ENCODE measurements around the gene EFCAB7.
A peak's percentile ranks its signal among the peaks of the same experiment; 100 is the strongest.

EFCAB7 gene, protein sequence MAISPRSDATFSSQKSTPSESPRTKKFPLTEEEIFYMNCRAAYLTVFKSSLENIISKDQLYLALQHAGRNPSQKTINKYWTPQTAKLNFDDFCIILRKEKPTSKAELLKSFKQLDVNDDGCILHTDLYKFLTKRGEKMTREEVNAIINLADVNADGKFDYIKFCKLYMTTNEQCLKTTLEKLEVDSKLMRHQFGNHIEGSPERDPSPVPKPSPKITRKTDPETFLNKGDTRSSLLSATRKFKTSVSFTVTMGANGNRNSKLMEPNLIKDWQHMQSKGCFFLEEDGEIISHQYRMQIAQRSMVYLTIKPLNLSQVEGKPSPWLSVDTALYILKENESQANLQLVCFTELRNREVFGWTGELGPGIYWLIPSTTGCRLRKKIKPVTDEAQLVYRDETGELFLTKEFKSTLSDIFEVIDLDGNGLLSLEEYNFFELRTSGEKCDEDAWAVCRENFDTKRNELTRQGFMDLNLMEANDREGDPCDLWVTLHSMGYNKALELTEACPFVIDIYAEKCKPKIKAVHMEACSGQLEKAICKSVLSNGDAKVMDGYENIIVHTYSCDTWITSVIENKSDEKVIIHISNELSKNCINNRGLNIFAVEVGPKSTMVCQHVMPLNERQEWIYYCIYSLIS

DNA sequence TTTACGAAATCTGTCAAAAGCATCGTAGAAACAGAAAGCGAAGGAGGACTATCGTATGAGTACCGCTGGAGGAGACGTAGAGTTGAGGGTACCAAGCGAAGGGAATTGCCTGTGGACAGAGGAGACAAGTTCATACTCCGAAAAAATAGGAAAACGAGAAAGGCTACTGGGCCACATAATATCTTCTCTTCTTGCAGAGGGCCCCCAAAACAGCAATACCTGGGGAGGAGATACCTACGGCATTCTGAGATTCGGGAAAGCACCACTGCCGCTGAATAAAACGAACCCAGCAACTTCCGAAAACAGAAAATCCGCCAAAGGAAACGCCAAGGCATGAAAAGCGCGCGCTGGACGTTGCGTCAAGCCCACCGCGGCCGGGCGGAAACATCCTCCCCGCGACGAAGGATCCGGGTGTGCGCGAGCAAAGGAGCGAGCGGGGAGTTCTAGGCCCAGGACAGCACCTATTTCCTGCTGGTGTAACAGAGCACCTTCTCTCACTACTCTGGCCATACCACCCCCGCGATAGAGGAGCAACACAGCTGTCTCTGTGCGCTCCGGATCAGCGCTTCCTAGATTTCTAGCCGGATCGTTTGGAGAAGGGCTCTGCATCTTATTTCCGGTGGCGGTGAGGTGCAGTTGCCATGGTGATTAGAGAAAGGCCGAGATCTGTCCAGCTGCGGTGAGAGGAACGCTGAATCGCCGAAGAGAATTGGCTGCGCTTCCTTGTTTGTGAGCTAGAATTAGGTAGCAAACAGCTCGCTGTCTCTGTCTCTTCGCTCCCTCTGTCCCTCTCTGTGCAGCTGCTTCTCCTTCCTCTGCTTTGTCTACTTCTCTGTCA lies at the start of gene EFCAB7, which contains the start of gene ITGB3BP:
Gene EFCAB7 (plus strand): TSS at position 635 of the 838 bp plus-strand sequence. CDS start 2,048 bp downstream, outside the sequence.
Gene ITGB3BP (minus strand): TSS at position 335 of the 838 bp plus-strand sequence. CDS start 92 bp downstream, at position 243.
- peak; percentile 91 to 92 for DNase-seq

DNA sequence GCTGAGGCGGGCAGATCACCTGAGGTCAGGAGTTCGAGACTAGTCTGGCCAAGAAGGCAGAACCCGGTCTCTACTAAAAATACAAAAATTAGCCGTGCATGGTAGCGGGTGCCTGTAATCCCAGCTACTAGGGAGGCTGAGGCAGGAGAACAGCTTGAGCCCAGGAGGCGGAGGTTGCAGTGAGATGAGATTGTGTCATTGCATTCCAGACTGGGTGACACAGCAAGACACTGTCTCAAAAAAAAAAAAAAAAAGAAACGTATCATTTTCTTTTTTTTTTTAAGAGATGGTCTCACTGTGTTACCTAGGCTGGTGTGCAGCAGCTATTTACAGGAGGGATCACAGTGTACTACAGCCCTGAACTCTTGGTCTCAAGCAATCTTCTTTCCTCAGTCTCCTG lies 47.6 kb upstream of the EFCAB7 start:
- no peak for DNase-seq

DNA sequence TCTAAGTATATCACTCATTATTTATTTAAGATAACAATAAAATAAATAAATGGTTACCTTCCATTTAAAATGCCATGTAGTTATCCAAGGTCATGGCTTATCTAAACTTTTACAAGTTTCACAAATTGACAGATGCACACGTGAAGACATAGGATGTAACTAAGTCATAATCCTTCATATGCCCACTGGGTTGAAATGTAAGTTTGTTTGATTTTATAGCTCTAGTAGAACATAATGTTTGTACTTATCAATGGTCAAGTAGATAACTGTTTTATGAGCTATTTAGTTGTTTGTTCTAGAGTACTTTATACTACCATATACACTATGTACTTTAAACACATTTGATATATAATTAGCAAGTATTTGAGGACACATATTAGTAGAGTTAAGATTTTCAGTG lies 43.3 kb upstream of the EFCAB7 start:
- no peak for DNase-seq

DNA sequence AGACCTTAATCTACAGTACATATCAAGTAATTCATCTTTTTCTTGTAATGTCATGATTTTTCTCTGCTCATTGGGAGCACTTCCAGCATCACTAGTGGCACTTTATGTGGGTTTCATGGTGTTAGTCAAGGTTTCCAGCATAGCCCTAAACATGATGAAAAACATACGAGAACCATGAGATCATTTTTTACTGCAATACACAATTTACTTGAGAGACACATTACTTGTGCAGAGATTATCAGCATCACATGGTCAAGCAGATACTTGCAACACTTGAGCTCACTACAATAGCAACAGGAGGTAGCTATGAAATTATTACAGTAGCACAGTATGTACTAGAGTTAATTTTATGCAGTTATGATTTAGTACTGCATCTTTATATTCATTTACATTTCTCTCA lies 36.7 kb upstream of the EFCAB7 start:
- DNase-seq, result no peak

DNA sequence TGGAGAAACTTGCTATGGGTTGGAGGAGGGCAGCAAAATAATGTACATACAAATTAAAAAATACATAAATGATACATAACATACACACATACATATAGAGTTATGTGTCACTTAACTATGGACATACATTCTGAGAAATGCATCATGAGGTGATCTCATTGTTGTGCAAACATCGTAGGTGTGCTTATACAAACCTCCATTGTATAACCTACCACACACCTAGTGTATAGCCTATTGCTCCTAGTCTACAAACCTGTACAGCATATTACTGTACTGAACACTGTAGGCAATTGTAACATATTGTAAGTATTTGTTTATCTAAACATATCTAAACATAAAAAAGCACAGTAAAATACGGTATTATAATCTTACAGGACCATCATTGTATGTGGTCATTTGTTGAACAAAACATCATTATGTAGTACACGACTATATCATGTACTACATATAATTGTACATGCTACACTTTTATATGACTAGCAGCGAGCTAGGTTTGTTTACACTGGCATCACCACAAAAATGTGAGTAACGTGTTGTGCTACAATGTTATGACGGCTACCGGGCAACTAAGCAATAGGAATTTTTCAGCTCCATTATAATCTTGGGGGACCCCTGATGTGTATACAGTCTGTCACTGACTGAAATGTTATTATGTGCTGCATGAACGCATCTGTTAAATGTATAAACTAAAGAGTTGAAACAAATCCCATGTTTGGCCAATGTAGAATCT lies 35.8 kb upstream of the EFCAB7 start:
- DNase-seq, result no peak

DNA sequence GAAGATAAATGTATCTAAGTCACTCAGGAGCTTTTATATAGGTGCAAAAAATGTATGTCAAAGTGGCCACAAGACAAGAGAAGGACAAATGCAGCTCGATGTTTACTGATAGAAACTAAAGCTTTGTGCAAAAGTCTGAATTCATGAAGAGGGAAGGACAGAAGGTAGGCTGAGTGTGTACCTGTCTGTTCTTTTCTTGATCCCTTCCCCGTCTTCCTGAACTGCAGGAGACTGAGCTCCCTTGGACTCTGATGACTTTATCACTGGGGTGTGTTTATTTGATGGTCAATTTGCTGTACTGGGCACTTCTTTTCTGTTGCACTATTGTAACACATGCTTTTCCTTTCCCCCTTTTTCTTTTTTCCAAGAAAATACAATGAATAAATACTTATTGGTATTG lies 25.7 kb upstream of the EFCAB7 start:
- no peak for DNase-seq

DNA sequence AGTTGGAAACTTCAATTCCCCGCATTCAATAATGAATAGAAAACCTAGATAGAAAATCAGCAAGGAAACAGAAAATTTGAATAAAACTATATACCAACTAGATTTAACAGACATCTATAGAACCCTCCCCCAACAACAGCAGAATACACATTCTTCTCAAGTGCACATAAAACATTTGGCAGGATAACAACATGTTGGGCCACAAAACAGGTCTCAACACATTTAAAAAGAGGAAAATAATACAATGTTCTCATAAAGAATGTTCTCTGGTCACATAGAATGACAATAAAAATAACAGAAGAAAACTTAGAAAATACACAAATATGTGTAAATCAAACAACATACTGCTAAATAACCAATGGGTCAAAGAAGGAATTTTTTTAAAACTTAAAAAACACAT lies 25.2 kb upstream of the EFCAB7 start:
- no peak for DNase-seq

DNA sequence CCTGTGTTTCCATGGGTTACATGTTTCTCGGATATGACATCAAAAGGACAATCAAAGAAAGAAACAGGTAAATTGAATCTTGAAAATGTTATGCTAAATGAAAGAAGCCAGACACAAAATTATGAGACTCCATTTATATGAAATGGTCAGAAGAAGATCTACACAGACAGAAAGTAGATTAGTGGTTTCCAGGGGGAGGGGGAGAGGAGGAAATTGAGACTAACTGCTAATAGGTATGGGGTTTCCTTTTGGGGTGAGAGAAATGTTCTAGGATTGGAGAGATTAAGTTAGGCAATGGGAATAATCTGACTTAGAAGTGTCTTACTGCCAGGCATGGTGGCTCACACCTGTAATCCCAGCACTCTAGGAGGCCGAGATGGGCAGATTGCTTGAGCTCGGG lies 22.1 kb upstream of the EFCAB7 start:
- DNase-seq, result no peak

DNA sequence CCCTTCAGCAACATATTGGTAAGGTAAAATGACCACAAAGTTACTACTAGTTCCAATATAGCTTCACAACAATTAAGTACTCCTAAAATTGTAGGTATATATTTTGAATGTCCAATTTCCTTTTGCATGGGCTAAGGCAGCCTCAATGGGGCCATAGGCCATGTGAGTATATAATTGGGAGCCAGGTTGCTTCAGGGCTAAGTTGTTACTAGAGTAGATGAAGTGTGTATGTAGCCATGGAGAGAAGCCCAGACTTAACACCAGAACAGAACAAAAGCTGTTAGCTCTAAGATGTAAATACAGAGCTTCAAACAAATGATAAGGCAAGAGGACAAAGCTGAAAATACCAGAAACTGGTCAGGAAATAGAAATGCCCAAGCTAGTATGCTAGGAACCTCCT lies 16.5 kb upstream of the EFCAB7 start:
- no peak for DNase-seq

DNA sequence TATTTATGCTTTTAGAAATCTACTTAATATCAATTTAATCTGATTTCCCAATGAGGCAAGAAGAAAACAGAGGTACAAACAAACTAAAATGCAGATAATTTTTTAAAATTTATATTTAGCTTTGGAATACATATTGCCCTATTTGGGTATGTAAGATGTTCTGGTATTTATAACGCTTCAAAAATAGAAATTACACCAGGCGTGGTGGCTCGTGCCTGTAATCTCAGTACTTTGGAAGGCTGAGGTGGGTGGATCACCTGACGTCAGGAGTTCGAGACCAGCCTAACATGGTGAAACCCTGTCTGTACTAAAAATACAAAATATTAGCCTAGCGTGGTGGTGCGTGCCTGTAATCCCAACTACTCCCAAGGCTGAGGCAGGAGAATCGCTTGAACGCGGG lies 13.6 kb upstream of the EFCAB7 start:
- no peak for DNase-seq

DNA sequence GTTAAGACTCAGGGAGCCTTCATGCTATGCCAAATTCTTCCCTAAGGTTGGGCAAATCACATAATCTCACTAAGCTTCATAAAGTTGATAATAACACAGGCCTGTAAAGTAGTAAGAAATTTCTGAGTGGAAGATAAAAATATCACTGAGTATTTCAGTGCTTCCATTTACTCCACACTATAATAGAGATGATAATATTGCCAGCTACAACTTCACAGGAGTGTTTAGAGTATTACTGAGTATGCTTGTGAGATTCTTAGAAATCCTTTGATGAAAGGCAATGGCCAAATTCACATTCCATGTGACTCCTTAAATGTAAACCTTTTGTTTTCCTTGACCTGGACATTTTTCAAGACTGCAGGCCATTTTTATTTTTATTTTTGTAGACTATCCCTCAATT lies 10.7 kb upstream of the EFCAB7 start:
- DNase-seq, result no peak

DNA sequence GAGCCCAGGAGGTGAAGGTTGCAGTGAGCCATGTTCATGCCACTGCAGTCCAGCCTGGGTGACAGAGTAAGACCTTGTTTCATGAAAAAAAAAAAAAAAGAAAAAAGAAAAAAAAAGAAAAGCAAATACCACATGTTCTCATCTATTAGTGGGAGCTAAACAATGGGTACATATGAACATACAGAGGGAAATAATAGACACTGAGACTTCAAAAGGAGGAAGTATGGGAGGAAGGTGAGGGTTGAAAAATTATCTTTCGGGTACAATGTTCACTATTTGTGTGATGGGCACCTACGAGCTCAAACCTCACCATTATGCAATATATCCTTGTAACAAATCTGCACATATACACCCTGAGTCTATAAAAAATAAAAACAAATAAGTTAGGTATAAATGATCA lies 6.7 kb upstream of the EFCAB7 start:
- no peak for DNase-seq

DNA sequence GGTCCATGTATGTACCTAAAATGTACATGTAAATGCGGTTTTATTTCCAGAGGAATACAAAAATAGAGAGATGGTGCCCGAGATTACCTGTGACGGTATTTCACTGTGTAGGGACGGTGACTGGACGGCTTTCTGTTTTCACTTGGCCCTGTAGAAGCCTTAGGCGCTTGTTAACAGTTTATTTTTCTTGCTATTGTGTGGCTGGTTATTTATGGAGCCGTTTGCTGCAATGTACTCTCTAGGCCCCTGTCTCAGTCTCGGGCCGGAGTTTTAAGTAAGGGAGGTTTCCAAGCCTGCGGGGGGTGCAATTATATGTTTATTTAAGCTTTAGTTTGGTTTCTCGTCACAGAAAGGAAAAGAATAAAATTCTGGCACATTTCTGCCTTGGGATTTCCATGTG lies 413 bp downstream of the EFCAB7 start:
- no peak for DNase-seq

DNA sequence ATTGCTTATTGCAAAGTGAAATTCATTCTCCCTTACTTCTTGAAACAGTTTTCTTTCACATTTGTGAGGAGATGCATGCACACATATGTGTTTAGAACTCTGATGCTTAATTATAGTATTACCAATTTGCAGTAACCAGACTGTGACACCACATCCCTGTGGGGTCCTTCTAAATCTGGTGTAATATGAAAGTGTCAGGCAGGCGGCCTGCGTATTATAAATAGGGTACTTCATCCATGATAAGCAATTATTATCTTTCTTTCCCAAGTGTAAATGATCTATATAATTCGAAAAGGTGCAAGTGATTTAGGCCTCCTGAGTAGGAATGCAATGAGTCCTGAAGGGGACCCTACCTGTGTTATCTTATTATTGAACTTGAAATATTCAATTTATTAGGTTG lies 876 bp downstream of the EFCAB7 start:
- DNase-seq, result no peak

DNA sequence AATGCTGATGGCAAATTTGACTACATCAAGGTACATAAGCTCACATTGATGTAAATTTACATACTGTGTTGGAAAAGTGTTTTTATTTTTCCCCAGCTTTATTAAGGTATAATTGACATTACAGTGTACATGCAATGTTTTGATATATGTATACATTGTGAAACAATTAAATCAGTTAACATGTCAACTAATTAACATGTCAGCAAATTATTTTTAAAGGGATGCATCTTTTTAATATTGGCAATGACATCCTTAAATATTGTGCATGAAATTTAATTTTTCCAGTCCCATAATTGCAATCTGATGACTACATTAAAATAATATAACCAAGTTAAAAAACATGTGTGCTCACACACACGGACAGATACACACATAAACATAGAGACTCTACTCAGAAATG lies 9.4 kb downstream of the EFCAB7 start:
- no peak for DNase-seq

DNA sequence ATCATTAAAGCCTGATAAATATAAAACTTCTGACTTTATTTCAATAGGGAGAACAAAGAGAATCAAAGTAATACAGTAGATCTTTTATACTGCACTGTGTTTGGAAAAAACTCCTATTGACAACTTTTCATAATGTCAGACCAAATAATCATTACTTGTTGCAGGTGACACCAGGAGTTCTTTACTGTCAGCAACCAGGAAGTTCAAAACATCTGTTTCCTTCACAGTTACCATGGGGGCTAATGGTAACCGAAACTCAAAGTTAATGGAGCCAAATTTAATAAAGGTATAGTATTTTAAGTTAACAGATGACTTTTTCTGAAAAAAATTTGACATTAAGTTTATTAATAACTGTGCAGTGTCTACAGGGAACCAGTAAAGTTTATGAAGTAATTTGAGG lies 10.6 kb downstream of the EFCAB7 start:
- no peak for DNase-seq

DNA sequence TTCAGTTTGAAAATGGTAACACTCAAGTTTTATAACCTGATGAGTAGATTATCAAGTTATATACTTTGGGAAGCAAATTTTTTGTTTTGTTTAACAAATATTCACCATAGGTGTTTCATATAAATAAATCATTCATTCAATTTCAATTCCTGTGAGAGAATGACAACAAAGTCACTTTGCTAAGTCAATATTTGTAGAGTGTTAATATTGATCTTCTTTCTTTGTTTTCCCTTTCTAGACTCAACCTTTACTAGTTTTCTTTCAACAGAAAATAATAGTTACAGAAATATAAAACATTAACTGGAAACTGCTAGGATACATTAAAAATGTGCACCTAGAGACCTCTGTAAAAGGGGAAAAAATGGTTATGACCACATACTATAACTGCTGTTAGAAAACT lies 11.1 kb downstream of the EFCAB7 start:
- DNase-seq, result no peak

DNA sequence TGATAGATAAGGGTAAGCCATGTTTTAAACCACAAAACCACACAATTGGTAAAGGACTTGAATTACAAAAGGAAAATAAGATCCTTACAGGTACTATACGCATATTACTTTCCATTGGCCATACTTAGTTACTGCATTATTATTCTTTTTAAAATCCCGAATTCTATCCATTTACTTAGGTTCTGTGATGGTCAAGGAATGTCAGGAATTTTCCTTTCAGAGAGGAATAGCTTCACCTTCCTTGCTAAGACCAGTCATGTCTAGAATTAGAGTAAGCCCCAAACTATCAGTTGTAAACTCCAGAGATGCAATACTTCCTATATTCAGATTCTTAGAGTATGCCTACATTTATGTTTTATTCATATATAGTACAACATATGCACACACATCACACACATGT lies 13.7 kb downstream of the EFCAB7 start:
- no peak for DNase-seq

DNA sequence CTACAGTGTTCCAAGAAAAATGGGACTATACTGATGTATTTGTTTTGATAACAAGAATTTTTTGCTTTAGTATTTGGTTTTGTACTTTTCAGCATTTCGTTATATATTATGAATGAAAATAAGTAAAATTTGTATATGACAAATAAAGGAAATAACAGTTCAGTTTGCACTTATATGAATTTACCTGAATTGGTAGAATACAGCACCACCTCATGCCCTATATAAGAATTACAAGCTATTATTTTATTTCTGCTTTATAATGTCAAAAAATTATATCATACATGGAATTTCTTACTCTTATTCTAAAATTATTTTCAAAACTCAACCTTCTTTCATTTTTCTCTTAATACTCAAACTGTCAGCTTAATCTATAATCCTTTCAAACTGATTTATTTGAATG lies 14.6 kb downstream of the EFCAB7 start:
- DNase-seq, result no peak

DNA sequence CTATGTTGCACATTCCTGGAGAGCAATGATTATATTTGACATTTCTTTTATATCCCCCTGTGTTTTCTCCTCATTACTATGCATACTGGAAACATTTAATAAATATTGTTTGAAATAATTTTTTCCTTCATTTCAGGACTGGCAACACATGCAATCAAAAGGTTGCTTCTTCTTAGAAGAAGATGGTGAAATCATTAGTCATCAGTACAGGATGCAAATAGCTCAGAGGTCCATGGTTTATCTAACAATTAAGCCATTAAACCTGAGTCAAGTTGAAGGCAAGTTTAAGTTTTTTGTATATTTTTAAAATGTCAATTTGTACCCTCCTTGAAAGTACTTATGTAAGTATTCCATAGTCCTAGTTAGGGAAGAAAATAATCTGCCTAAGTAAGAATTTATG lies 22.5 kb downstream of the EFCAB7 start:
- DNase-seq, result no peak

DNA sequence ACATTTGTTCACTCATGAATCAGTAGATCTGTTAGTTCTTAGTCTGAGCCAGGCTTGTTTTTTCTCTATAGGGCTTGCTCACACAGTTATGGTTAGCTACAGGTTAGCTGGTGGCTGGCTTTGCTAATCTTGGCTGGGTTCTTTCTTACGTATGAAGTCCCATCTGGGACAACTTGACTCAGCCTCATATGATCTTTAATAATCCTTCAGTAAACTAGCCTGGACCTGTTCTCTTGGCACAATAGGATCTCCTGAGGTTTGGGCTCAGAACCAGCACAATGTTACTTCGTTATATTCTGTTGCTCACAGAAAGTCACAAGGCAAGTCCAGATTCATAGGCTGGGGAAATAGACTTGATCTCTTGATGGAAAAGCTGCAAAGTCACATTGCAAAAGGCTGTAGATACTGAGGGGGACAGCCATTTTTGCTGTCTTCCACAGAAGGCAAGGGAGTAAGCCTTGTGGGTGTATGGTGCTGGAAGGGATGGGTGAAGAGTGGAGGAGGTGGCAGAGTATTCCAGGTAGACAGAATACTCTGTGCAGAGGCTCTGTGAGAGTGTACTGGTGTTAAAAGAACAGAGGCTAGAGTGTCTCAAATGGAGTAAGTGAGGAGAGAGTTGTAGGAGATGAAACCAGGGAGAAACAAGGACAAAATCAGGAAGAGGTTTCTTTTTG lies 24.4 kb downstream of the EFCAB7 start:
- DNase-seq, result no peak

DNA sequence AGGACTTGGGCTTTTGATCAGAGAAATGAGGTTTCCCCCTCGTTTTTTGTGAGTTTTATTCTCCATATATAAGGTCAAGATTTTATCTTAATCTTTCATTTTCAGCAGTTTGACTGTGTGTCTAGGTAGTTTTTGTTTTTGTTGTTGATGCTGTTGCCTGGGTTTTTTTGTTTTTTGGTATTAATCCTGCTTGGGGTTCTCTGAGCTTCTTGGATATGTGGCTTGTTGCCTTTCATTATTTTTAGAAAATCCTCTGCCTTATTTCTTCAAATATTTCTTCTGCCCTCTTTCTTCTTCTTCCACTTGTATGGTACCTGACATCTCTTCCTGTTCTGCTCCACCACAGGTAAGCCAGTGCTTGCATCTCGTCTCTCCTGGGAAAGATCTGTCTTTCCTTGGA lies 25.0 kb downstream of the EFCAB7 start:
- no peak for DNase-seq

Measured in activated T-cell treated with anti-CD3 and anti-CD28 coated beads, Interleukin-2, amount 50 U/mL, for 48 hours (primary cell).